Measurements from ENCODE around the gene PKP1.

Gene PKP1

GRCh38 chr1:201346337-201346939 lies 63.1 kb downstream of the PKP1 start:
- H3K9ac ChIP-seq (ENCODE audit: low read depth, low read length) = no peak overlapping the region
- WGBS = 62% methylated on average over 5 of the region's 5 CpGs
- H3K27me3 ChIP-seq (ENCODE audit: insufficient read depth, low read length) = no peaks in the 10 kb centered on the region
- H3K4me3 ChIP-seq (ENCODE audit: low read length) = no peak overlapping the region
- H3K36me3 ChIP-seq (ENCODE audit: insufficient read depth, low read length) = no peaks in the 10 kb centered on the region
- H3K4me1 ChIP-seq (ENCODE audit: insufficient read depth, low read length) = peaks cover 13% of the 10 kb centered on the region
- peaks cover 10% of the 10 kb centered on the region; the same call in 1 of the 2 replicates for H3K9me3 ChIP-seq (ENCODE audit: insufficient read depth, low read depth, low read length)
- no peak overlapping the region for H3K27ac ChIP-seq (ENCODE audit: low read depth, low read length)

GRCh38 chr1:201346987-201347386 lies 63.7 kb downstream of the PKP1 start:
- H3K9me3 ChIP-seq (ENCODE audit: insufficient read depth, low read depth, low read length) = peaks cover 5% of the 10 kb centered on the region; the same call in 1 of the 2 replicates
- H3K36me3 ChIP-seq (ENCODE audit: insufficient read depth, low read length) = no peaks in the 10 kb centered on the region
- peaks cover 13% of the 10 kb centered on the region for H3K4me1 ChIP-seq (ENCODE audit: insufficient read depth, low read length)
- H3K9ac ChIP-seq (ENCODE audit: low read depth, low read length) = no peak overlapping the region
- H3K27ac ChIP-seq (ENCODE audit: low read depth, low read length) = peak overlapping the region; percentile 72; the same call in 1 of the 2 replicates
- no peak overlapping the region for H3K4me3 ChIP-seq (ENCODE audit: low read length)
- no peaks in the 10 kb centered on the region for H3K27me3 ChIP-seq (ENCODE audit: insufficient read depth, low read length)
- WGBS = 26% methylated on average over 2 of the region's 2 CpGs

GRCh38 chr1:201347498-201348210 lies 64.3 kb downstream of the PKP1 start:
- Histone ChIP-seq H3K27me3 (ENCODE audit: insufficient read depth, low read length) (no peaks in the 10 kb centered on the region), H3K4me1 (ENCODE audit: insufficient read depth, low read length) (peaks cover 13% of the 10 kb centered on the region), H3K9ac (ENCODE audit: low read depth, low read length) (no peak overlapping the region), H3K36me3 (ENCODE audit: insufficient read depth, low read length) (no peaks in the 10 kb centered on the region), H3K9me3 (ENCODE audit: insufficient read depth, low read depth, low read length) (no peaks in the 10 kb centered on the region), H3K4me3 (ENCODE audit: low read length) (no peak overlapping the region), H3K27ac (ENCODE audit: low read depth, low read length) (peak overlapping the region; percentile 72; the same call in 1 of the 2 replicates)
- WGBS = 28% methylated on average over 7 of the region's 7 CpGs

DNA sequence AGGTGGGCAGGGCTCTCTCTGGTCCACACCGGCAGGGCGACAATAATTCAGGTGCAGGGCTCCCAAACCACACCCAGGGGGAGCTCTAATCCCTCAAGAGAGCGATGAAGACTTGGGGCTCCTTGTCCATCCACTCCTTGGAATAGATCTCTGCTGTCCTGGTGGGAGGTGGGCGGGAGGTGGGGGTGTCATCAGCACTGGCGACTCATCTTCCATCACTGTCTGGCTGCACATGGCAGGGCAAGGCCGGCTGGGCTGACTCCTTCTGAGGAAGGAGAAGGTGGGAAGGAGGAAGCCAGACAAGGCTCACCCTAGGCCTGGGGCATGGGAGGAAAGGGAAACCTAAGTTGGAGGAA lies 64.9 kb downstream of the PKP1 start:
- Histone ChIP-seq H3K36me3 (ENCODE audit: insufficient read depth, low read length) (no peaks in the 10 kb centered on the region), H3K9ac (ENCODE audit: low read depth, low read length) (no peak overlapping the region), H3K4me1 (ENCODE audit: insufficient read depth, low read length) (peaks cover 13% of the 10 kb centered on the region), H3K4me3 (ENCODE audit: low read length) (no peak overlapping the region), H3K27me3 (ENCODE audit: insufficient read depth, low read length) (no peaks in the 10 kb centered on the region), H3K27ac (ENCODE audit: low read depth, low read length) (no peak overlapping the region), H3K9me3 (ENCODE audit: insufficient read depth, low read depth, low read length) (no peaks in the 10 kb centered on the region)
- WGBS = 22% methylated on average over 6 of the region's 6 CpGs

GRCh38 chr1:201349092-201349491 lies 65.8 kb downstream of the PKP1 start:
- Histone ChIP-seq H3K9ac (ENCODE audit: low read depth, low read length) (no peak overlapping the region), H3K9me3 (ENCODE audit: insufficient read depth, low read depth, low read length) (no peaks in the 10 kb centered on the region), H3K27ac (ENCODE audit: low read depth, low read length) (no peak overlapping the region), H3K4me1 (ENCODE audit: insufficient read depth, low read length) (peaks cover 13% of the 10 kb centered on the region), H3K4me3 (ENCODE audit: low read length) (no peak overlapping the region), H3K36me3 (ENCODE audit: insufficient read depth, low read length) (no peaks in the 10 kb centered on the region), H3K27me3 (ENCODE audit: insufficient read depth, low read length) (no peaks in the 10 kb centered on the region)
- WGBS = 78% methylated on average over 4 of the region's 4 CpGs

- Histone ChIP-seq H3K4me3 (ENCODE audit: low read length) (no peak overlapping the region), H3K27me3 (ENCODE audit: insufficient read depth, low read length) (no peaks in the 10 kb centered on the region), H3K4me1 (ENCODE audit: insufficient read depth, low read length) (peaks cover 13% of the 10 kb centered on the region), H3K9me3 (ENCODE audit: insufficient read depth, low read depth, low read length) (no peaks in the 10 kb centered on the region), H3K27ac (ENCODE audit: low read depth, low read length) (no peak overlapping the region), H3K9ac (ENCODE audit: low read depth, low read length) (no peak overlapping the region), H3K36me3 (ENCODE audit: insufficient read depth, low read length) (no peaks in the 10 kb centered on the region)
- WGBS = 88% methylated on average over 2 of the region's 2 CpGs
Measured at GRCh38 chr1:201350361-201350725, 67.0 kb downstream of the PKP1 start.

- Histone ChIP-seq H3K27ac (ENCODE audit: low read depth, low read length) (no peak overlapping the region), H3K4me3 (ENCODE audit: low read length) (no peak overlapping the region), H3K27me3 (ENCODE audit: insufficient read depth, low read length) (no peaks in the 10 kb centered on the region), H3K9ac (ENCODE audit: low read depth, low read length) (no peak overlapping the region), H3K4me1 (ENCODE audit: insufficient read depth, low read length) (peaks cover 13% of the 10 kb centered on the region), H3K9me3 (ENCODE audit: insufficient read depth, low read depth, low read length) (no peaks in the 10 kb centered on the region), H3K36me3 (ENCODE audit: insufficient read depth, low read length) (no peaks in the 10 kb centered on the region)
- WGBS = 93% methylated on average over 7 of the region's 7 CpGs
Measured at GRCh38 chr1:201350884-201351283, 67.6 kb downstream of the PKP1 start.

- Histone ChIP-seq H3K9me3 (ENCODE audit: insufficient read depth, low read depth, low read length) (no peaks in the 10 kb centered on the region), H3K27ac (ENCODE audit: low read depth, low read length) (no peak overlapping the region), H3K36me3 (ENCODE audit: insufficient read depth, low read length) (no peaks in the 10 kb centered on the region), H3K4me3 (ENCODE audit: low read length) (no peak overlapping the region), H3K27me3 (ENCODE audit: insufficient read depth, low read length) (no peaks in the 10 kb centered on the region), H3K4me1 (ENCODE audit: insufficient read depth, low read length) (peaks cover 13% of the 10 kb centered on the region), H3K9ac (ENCODE audit: low read depth, low read length) (no peak overlapping the region)
Measured at GRCh38 chr1:201351617-201352016, 68.3 kb downstream of the PKP1 start.

GRCh38 chr1:201353186-201353940 lies 70.1 kb downstream of the PKP1 start:
- 83% methylated on average over 13 of the region's 13 CpGs for WGBS
- no peak overlapping the region for H3K27ac ChIP-seq (ENCODE audit: low read depth, low read length)
- H3K9ac ChIP-seq (ENCODE audit: low read depth, low read length) = no peak overlapping the region
- H3K27me3 ChIP-seq (ENCODE audit: insufficient read depth, low read length) = no peaks in the 10 kb centered on the region
- no peak overlapping the region for H3K4me3 ChIP-seq (ENCODE audit: low read length)
- H3K9me3 ChIP-seq (ENCODE audit: insufficient read depth, low read depth, low read length) = no peaks in the 10 kb centered on the region
- H3K4me1 ChIP-seq (ENCODE audit: insufficient read depth, low read length) = 0 out of 2 replicates have a peak, but pooled peaks cover 1% of the 10 kb centered on the region
- no peaks in the 10 kb centered on the region for H3K36me3 ChIP-seq (ENCODE audit: insufficient read depth, low read length)

- 94% methylated on average over 9 of the region's 9 CpGs for WGBS
- Histone ChIP-seq H3K27ac (ENCODE audit: low read depth, low read length) (no peak overlapping the region), H3K4me1 (ENCODE audit: insufficient read depth, low read length) (peaks cover 3% of the 10 kb centered on the region; the same call in 1 of the 2 replicates), H3K27me3 (ENCODE audit: insufficient read depth, low read length) (no peaks in the 10 kb centered on the region), H3K36me3 (ENCODE audit: insufficient read depth, low read length) (no peaks in the 10 kb centered on the region), H3K9ac (ENCODE audit: low read depth, low read length) (no peak overlapping the region), H3K9me3 (ENCODE audit: insufficient read depth, low read depth, low read length) (no peaks in the 10 kb centered on the region), H3K4me3 (ENCODE audit: low read length) (no peak overlapping the region)
Measured at GRCh38 chr1:201354151-201354900, 71.0 kb downstream of the PKP1 start.

- H3K27me3 ChIP-seq (ENCODE audit: insufficient read depth, low read length) = no peaks in the 10 kb centered on the region
- H3K4me1 ChIP-seq (ENCODE audit: insufficient read depth, low read length) = peaks cover 4% of the 10 kb centered on the region; the same call in 1 of the 2 replicates
- no peaks in the 10 kb centered on the region for H3K36me3 ChIP-seq (ENCODE audit: insufficient read depth, low read length)
- no peak overlapping the region for H3K27ac ChIP-seq (ENCODE audit: low read depth, low read length)
- no peaks in the 10 kb centered on the region for H3K9me3 ChIP-seq (ENCODE audit: insufficient read depth, low read depth, low read length)
- WGBS = 75% methylated on average over 4 of the region's 4 CpGs
- no peak overlapping the region for H3K9ac ChIP-seq (ENCODE audit: low read depth, low read length)
- no peak overlapping the region for H3K4me3 ChIP-seq (ENCODE audit: low read length)
Measured at GRCh38 chr1:201354901-201355295, 71.6 kb downstream of the PKP1 start.

All from HUES64 (cell line).